ENCODE results near the gene DNAJC19.

DNA sequence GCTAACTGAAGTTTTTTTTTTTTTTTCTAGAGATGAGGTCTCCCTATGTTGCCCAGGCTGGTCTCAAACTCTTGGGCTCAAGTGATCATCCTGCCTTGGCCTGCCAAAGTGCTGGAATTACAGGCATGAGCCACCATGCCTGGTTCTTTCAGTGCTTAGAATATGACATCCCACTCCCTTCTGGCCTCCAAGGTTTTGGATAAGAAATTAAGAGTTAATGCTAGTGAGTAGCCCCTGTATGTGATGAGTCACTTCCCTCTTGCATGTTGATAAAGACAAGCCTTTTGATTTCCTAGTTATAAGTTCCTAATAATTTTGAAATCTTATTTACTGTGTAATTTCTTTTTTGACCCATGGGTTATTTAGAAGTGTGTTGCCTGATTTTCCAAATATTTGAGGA, 35.7 kb upstream of the DNAJC19 start:
- TF ChIP-seq CTCF (conservative IDR thresholded peaks at IDR 0.05; ENCODE audit: low read length), result no peak
- no peak for TF ChIP-seq EZH2phosphoT487 (IDR thresholded peaks at IDR 0.05; ENCODE audit: borderline replicate concordance)

All from Loucy (cell line).